ENCODE measurements around the gene FAM120AOS. TPM values are rescaled to one million over a fixed set of nuclear protein-coding genes. Genes with fewer than 3 reads are reported as not detected.
A peak's percentile ranks its signal among the peaks of the same experiment; 100 is the strongest.

Gene FAM120AOS
- total RNA-seq (2014; rRNA removed; shearing (Covaris generic)), result 37.0 and 60.6 TPM in 2 replicates

GRCh38 chr9:93453047-93453914 lies at the start of gene FAM120AOS:
Gene FAM120AOS (minus strand): TSS chr9:93453581. CDS start chr9:93452709, 872 bp downstream.
- peak; percentile 97 for DNase-seq (ENCODE audit: low read depth)

GRCh38 chr9:93501406-93501805 lies 48.0 kb upstream of the FAM120AOS start:
- DNase-seq (ENCODE audit: low read depth), result peak; percentile 11

GRCh38 chr9:93500571-93501298 lies 47.4 kb upstream of the FAM120AOS start:
- DNase-seq (ENCODE audit: low read depth), result no peak

- DNase-seq (ENCODE audit: low read depth), result no peak
Observed at GRCh38 chr9:93496285-93496684, 42.9 kb upstream of the FAM120AOS start.

GRCh38 chr9:93493949-93494348 lies 40.6 kb upstream of the FAM120AOS start:
- DNase-seq (ENCODE audit: low read depth), result no peak

- DNase-seq (ENCODE audit: low read depth), result no peak
Observed at GRCh38 chr9:93492327-93492726, 38.9 kb upstream of the FAM120AOS start.

- DNase-seq (ENCODE audit: low read depth), result no peak
Observed at GRCh38 chr9:93491593-93492232, 38.3 kb upstream of the FAM120AOS start.

- no peak for DNase-seq (ENCODE audit: low read depth)
Observed at GRCh38 chr9:93488244-93488643, 34.9 kb upstream of the FAM120AOS start.

- DNase-seq (ENCODE audit: low read depth), result no peak
Observed at GRCh38 chr9:93486268-93486667, 32.9 kb upstream of the FAM120AOS start.

GRCh38 chr9:93483497-93483896 lies 30.1 kb upstream of the FAM120AOS start:
- no peak for DNase-seq (ENCODE audit: low read depth)

GRCh38 chr9:93480728-93481324 lies 27.4 kb upstream of the FAM120AOS start:
- DNase-seq (ENCODE audit: low read depth), result no peak

- no peak for DNase-seq (ENCODE audit: low read depth)
Observed at GRCh38 chr9:93480262-93480661, 26.9 kb upstream of the FAM120AOS start.

GRCh38 chr9:93479726-93480125 lies 26.3 kb upstream of the FAM120AOS start:
- DNase-seq (ENCODE audit: low read depth), result no peak

GRCh38 chr9:93477397-93477796 lies 24.0 kb upstream of the FAM120AOS start:
- no peak for DNase-seq (ENCODE audit: low read depth)

- DNase-seq (ENCODE audit: low read depth), result no peak
Observed at GRCh38 chr9:93476924-93477323, 23.5 kb upstream of the FAM120AOS start.

GRCh38 chr9:93475856-93476255 lies 22.5 kb upstream of the FAM120AOS start:
- DNase-seq (ENCODE audit: low read depth), result no peak

GRCh38 chr9:93475108-93475507 lies 21.7 kb upstream of the FAM120AOS start:
- DNase-seq (ENCODE audit: low read depth), result no peak

GRCh38 chr9:93473411-93473810 lies 20.0 kb upstream of the FAM120AOS start:
- no peak for DNase-seq (ENCODE audit: low read depth)

GRCh38 chr9:93471124-93471523 lies 17.7 kb upstream of the FAM120AOS start:
- DNase-seq (ENCODE audit: low read depth), result no peak

- no peak for DNase-seq (ENCODE audit: low read depth)
Observed at GRCh38 chr9:93470391-93470790, 17.0 kb upstream of the FAM120AOS start.

GRCh38 chr9:93468763-93469456 lies 15.5 kb upstream of the FAM120AOS start:
- no peak for DNase-seq (ENCODE audit: low read depth)
